Nephron progenitor cell (in vitro differentiated cells): ENCODE data around the gene CTSL.

Experiments used
- DNase-seq: peaks from one replicate; pipeline ENCODE4 v3.0.0; 2021
- H3K27ac Mint-ChIP-seq: 2 replicates; pipeline ENCODE4 v1.8.0; 2021; ENCODE audit warnings: mild to moderate bottlenecking, moderate library complexity, mixed read lengths
- H3K27me3 Mint-ChIP-seq: 2 replicates; pipeline ENCODE4 v1.8.0; 2021; ENCODE audit warnings: mild to moderate bottlenecking, low read depth, mixed read lengths; ENCODE audit not compliant: poor library complexity
- H3K36me3 Mint-ChIP-seq: 2 replicates; pipeline ENCODE4 v1.8.0; 2021; ENCODE audit warnings: low read depth, mixed read lengths
- H3K4me1 Mint-ChIP-seq: 2 replicates; pipeline ENCODE4 v1.8.0; 2021; ENCODE audit warnings: mixed read lengths
- H3K4me3 Mint-ChIP-seq: 2 replicates; pipeline ENCODE4 v1.8.0; 2021; ENCODE audit warnings: mild to moderate bottlenecking, moderate library complexity, mixed read lengths
- H3K9me3 Mint-ChIP-seq: 2 replicates; pipeline ENCODE4 v1.8.0; 2021; ENCODE audit warnings: mild to moderate bottlenecking, moderate library complexity, mixed read lengths
- CTCF ChIP-seq: fragments of 200-600 bp; sonication (generic); IDR thresholded peaks from 2 replicates; pipeline ENCODE4 v1.5.0; 2021; ENCODE audit warnings: antibody characterized with exemption

Gene CTSL

GRCh38 chr9:87703636-87704276, 22.2 kb upstream of the CTSL start:
- H3K36me3 Mint-ChIP-seq, result peaks cover 54% of the 10 kb centered on the region
- no peak for TF ChIP-seq CTCF
- H3K4me3 Mint-ChIP-seq, result no peak overlapping the region
- peaks cover 16% of the 10 kb centered on the region for H3K4me1 Mint-ChIP-seq
- DNase-seq, result no peak
- H3K27ac Mint-ChIP-seq, result peak overlapping the region; percentile 78
- H3K27me3 Mint-ChIP-seq, result no peaks in the 10 kb centered on the region
- H3K9me3 Mint-ChIP-seq, result no peaks in the 10 kb centered on the region

GRCh38 chr9:87704342-87704741, 21.6 kb upstream of the CTSL start:
- Mint-ChIP-seq H3K27ac (no peak overlapping the region), H3K36me3 (peaks cover 49% of the 10 kb centered on the region), H3K9me3 (no peaks in the 10 kb centered on the region), H3K4me1 (peaks cover 16% of the 10 kb centered on the region), H3K4me3 (no peak overlapping the region), H3K27me3 (no peaks in the 10 kb centered on the region)
- no peak for DNase-seq
- TF ChIP-seq CTCF, result no peak

GRCh38 chr9:87706066-87706739, 19.7 kb upstream of the CTSL start:
- peaks cover 2% of the 10 kb centered on the region for H3K27me3 Mint-ChIP-seq
- H3K4me3 Mint-ChIP-seq, result no peak overlapping the region
- no peak for TF ChIP-seq CTCF
- no peaks in the 10 kb centered on the region for H3K9me3 Mint-ChIP-seq
- no peak overlapping the region for H3K27ac Mint-ChIP-seq
- H3K36me3 Mint-ChIP-seq, result peaks cover 39% of the 10 kb centered on the region
- DNase-seq, result no peak
- H3K4me1 Mint-ChIP-seq, result peaks cover 18% of the 10 kb centered on the region

GRCh38 chr9:87707805-87708506, 18.0 kb upstream of the CTSL start:
- no peak for TF ChIP-seq CTCF
- Mint-ChIP-seq H3K4me3 (no peak overlapping the region), H3K4me1 (peaks cover 16% of the 10 kb centered on the region), H3K9me3 (no peaks in the 10 kb centered on the region), H3K27me3 (peaks cover 3% of the 10 kb centered on the region), H3K36me3 (peaks cover 31% of the 10 kb centered on the region), H3K27ac (no peak overlapping the region)
- DNase-seq, result no peak

- Mint-ChIP-seq H3K27me3 (peaks cover 5% of the 10 kb centered on the region), H3K9me3 (no peaks in the 10 kb centered on the region), H3K27ac (peak overlapping the region; percentile 26), H3K36me3 (peaks cover 27% of the 10 kb centered on the region), H3K4me1 (peaks cover 22% of the 10 kb centered on the region), H3K4me3 (no peak overlapping the region)
- DNase-seq, result no peak
- no peak for TF ChIP-seq CTCF
These were observed 17.4 kb upstream of the CTSL start for GRCh38 chr9:87708546-87708945.
